NCI-H2196 (cell line): ENCODE measurements around the gene SCAPER.
"Not testable (repeated sequence)": the region's sequence is repeated elsewhere in the genome, so short reads cannot be mapped to it uniquely, and the experiment has no call there.

Source experiments
- DNase-seq: peaks from one replicate; lab custom pipeline; 2025; ENCODE audit not compliant: unreplicated experiment; lab: John Stamatoyannopoulos, UW

Gene SCAPER

DNA sequence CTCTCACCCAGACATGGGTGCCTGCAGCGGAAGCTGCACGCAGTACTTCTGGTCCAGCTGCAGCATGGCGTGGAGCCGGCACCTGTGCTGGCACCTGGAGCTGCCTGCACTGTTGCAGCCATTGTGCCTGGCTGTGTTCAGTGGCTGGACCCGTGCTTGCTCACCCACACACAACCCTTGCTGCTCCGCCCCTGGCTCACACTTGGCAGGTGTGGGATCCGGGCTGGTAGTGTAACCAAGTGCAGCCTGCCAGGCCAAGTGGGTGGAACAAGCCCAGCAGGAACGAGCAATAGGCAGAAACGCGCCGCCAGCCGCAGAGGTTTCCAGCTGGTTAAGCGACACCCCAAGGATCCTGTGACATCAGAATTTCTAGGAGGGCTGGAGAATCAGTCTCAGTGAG, 11.2 kb upstream of the SCAPER start:
- DNase-seq: no peak

DNA sequence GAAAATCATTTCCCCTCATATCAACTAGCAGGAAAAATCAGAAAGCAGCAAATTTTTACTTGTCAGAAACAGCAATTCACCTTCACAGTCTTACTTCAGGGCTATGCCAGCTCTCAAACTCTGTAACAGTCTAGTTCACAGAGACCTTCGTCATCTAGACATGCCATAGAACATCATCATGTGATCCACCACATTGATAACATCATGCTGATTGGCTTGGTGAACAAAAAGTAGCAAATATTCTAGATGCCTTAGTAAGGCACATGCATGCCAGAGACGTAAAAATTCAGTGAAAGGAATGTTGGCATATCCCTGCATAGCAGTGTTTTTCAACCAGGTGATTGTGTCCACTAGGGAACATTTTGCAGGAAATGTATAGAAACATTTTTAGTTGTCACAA, 8.6 kb upstream of the SCAPER start:
- DNase-seq: no peak

DNA sequence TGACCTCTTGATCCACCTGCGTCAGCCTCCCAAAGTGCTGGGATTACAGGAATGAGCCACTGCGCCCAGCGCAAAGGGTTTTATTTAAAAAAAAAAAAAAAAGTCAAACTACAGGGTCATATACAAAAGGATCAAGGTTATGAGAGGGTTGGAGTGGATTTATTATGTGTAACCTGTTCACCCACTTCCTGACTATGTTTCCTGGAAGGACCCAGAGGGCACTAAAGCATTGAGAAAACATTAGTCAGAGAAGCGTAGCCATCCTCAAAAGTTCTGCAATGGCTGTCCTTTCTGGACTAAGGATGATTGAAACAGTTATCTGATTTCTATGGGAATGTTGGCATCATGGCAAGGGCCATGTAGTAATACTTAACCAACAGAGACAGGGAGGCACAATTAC, 7.3 kb upstream of the SCAPER start:
- no peak for DNase-seq

DNA sequence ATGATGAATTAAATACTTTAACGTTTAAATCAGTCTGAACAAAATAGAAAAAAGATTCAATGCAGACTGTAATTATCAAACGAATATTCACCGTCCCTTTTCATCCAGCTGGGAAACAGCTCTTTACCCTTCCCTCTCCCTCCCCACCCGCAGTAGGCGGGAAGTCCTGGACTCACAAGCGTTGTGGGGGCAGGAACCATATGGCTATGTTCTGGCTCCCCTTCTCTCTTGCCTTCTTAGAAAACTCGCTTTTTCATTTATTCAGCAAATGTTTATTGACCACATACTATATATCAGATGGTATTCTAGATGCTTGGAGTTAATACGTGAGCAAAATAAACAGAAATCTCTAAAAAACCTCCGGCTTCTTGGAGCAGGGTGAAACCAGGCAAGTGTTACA, 715 bp upstream of the SCAPER start:
- DNase-seq: no peak

DNA sequence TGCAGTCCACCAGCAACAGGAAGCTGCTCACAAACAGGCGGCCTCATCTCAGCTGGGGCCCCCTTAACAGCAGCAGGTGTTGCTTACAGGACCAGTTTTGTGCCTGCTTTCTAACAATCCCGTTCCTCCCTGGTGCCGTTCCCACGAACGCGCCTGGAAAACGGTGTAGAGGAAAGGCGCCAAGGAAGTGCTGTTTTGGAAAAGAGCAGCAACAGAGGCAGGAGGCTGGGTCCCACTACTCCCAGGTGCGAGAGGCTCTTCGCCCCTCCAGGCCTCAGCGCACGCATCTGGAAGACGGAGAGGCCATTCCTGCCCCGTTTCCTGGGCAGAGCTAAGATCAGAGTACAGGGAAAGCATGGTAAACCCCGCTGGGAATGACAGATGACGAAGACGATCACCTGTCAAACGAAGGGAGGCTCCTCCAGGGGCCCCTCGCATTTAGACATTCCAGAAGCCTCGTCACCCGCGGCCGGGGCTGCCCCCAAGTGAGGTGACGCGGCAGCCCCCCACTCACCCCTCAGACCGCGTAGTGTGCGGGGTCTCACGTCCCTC, 603 bp downstream of the SCAPER start:
- no peak for DNase-seq

DNA sequence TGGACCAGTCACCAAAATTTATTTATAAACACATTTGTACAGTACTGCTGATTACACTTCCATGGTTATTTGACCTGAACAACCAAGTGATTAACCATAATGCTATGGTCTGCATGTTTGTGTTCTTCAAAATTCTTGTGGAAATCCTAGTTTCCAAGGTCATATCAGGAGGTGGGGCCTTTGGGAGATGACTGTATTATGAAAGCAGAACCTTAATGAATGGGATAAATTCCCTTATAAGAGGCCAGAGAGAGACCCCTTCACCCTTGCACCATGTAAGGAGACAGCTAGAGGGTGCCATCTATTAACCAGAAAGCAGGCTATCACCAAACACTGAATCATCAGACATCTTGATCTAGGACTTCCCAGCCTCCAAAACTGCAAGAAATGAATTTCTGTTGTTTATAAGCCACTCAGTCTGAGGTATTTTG, 1.9 kb downstream of the SCAPER start:
- DNase-seq: no peak

DNA sequence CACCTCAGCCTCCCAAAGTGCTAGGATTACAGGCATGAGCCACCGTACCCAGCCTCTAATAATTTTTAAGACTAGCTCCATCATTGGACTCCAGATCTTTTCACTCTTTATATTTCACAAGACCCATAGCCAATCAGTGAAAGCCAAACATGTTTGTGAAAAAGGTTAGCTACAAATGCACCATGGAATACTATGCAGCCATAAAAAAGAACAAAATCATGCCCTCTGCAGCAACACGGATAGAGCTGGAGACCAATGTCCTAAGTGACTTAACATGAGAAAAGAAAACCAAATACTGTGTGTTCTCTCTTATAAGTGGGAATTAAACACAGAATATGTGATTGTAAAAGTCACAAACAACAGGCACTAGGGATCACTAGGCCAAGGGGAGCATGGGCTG, 3.2 kb downstream of the SCAPER start:
- DNase-seq: no peak

DNA sequence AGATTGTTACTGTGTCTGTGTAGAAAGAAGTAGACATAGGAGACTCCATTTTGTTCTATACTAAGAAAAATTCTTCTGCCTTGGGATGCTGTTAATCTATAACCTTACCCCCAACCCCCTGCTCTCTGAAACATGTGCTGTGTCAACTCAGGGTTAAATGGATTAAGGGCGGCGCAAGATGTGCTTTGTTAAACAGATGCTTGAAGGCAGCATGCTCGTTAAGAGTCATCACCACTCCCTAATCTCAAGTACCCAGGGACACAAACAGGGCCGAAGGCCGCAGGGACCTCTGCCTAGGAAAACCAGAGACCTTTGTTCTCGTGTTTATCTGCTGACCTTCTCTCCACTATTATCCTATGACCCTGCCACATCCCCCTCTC, 5.2 kb downstream of the SCAPER start:
- not testable (repeated sequence) for DNase-seq

DNA sequence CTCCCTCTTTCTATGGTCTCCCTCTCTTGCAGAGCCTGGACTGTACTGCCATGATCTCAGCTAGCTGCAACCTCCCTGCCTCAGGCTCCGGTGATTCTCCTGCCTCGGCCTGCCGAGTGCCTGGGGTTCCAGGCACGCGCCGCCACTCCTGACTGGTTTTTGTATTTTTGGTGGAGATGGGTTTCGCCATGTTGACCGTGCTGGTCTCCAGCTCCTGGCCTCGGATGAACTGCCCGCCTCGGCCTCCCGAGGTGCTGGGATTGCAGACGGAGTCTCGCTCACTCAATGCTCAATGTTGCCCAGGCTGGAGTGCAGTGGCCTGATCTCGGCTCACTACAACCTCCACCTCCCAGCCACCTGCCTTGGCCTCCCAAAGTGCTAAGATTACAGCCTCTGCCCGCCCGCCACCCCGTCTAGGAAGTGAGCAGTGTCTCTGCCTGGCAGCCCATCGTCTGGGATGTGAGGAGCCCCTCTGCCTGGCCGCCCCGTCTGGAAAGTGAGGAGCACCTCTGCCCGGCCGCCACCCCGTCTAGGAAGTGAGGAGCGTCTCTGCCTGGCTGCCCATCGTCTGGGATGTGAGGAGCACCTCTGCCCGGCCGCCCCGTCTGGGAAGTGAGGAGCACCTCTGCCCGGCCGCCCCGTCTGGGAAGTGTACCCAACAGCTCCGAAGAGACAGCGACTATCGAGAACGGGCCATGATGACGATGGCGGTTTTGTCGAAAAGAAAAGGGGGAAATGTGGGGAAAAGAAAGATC, 5.8 kb downstream of the SCAPER start:
- not testable (repeated sequence) for DNase-seq

DNA sequence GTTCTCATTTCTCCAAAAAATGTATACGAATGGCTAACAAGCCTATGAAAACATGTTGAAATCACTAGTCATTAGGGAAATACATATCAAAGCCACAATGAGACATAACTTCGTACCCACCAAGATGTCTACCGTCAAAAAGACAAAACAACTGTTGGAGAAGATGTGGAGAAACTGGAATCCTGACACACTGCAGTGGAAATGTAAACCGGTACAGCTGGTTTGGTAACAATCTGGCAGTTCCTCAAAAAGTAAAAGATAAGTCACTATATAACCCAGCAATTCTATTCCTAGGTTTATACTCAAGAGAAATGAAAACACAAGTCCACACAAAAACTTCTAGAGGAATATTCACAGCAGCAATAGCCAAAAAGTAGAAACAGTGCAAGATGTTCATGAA, 7.0 kb downstream of the SCAPER start:
- no peak for DNase-seq

DNA sequence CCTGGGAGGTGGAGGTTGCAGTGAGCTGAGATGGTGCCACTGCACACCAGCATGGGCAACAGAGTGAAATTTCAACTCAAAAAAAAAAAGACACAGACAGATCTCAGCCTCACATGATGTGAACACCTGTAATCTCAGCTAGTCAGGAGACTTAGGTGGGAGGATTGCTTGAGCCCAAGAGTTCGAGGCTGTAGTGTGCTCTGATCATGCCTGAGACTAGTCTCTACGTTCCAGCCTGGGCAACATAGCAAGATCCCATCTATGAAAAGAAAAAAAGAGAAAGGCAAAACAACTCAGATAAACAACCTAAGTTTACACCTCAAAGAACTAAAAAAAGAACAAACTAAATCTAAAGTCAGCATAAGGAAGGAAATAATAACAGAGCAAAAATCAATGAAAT, 11.0 kb downstream of the SCAPER start:
- DNase-seq: no peak

DNA sequence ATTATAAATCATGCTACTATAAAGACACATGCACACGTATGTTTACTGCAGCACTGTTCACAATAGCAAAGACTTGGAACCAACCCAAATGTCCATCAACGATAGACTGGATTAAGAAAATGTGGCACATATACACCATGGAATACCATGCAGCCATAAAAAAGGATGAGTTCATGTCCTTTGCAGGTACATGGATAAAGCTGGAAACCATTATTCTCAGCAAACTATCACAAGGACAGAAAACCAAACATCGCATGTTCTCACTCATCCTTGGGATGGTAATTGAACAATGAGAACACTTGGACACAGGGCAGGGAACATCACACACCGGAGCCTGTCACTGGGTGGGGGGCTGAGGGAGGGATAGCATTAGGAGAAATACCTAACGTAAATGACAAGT, 12.3 kb downstream of the SCAPER start:
- DNase-seq: not testable (repeated sequence)

DNA sequence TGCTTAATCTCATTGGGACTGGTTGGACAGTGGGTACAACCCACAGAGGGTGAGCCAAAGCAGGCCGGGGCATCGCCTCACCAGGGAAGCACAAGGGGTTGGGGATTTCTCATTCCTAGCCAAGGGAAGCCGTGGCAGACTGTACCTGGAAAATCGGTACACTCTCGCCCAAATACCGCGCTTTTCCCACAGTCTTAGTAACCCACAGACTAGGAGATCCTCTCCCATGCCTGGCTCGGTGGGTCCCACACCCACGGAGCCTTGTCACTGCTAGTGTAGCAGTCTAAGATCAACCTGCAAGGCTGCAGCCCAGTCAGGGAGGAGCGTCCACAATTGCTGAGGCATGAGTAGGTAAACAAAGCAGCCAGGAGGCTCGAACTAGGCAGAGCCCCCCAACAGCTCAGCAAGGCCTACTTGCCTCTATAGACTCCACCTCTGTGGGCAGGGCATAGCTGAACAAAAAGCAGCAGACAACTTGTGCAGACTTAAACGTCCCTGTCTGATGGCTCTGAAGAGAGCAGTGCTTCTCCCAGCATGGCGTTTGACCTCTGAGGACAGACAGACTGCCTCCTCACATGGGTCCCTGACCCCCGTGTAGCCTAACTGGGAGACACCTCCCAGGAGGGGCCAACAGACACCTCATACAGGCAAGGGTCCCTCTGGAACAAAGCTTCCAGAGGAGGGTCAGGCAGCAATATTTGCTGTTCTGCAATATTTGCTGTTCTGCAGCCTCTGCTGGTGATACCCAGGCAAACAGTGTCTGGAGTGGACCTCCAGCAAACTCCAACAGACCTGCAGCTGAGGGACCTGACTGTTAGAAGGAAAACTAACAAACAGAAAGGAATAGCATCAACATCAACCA, 17.6 kb downstream of the SCAPER start:
- not testable (repeated sequence) for DNase-seq

DNA sequence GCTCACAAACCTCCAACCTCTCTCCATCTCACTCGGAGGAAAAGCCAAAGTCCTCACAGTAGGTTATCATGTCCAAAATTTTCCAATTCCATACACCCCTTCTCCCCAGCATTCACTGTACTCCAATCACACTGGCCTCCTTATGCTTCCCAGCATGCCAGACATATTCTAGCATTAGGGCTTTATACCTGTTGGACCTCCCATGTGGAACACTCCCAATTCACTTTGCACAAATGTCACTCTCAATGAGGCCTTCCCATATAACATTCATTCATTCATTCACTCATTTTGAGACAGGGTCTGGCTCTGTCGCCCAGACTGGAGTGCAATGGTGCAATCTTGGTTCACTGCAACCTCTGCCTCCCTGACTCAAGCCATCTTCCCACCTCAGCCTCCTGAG, 19.9 kb downstream of the SCAPER start:
- DNase-seq: no peak

DNA sequence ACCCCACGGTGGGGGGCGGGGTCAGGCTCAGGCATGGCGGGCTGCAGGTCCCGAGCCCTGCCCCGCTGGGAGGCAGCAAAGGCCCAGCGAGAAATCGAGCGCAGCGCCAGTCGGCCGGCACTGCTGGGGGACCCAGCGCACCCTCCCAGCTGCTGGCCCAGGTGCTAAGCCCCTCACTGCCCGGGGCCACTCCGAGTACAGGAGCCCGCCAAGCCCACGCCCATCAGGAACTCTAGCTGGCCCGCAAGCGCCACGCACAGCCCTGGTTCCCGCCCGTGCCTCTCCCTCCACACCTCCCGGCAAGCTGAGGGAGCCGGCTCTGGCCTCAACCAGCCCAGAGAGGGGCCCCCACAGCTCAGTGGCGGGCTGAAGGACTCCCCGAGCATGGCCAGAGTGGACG, 29.2 kb downstream of the SCAPER start:
- no peak for DNase-seq

DNA sequence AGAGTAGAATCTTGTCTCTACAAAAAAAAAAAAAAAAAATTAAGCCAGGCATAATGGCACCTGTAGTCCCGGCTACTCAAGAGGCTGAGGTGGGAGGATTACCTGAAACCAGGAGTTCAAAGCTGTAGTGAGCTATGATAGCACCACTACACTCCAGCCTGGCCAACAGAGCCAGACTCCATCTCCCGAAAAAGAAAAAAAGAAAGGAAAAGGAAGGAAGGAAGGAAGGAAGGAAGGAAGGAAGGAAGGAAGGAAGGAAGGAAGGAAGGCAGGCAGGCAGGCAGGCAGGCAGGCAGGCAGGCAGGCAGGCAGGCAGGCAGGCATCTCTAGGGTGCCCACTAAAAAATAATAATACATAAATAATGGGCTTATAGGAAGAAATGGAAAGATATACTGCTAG, 32.1 kb downstream of the SCAPER start:
- not testable (repeated sequence) for DNase-seq

DNA sequence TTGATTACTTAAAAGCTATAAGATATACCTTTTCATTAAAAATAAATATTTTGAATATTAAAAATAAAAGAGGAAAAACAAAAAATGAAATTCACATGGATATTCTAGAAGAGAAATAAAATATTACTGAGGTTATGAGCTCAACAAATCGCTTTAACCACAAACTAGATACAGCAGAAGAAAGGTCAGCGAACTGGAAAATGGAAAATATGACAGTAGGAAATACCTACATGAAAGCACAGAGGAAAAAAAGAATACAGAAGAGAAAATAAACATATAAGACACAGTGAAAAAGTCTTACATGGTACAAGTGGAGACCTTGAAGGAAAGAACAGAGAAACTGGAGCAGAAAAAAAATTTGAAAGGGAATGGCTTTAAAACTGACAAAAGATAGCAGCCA, 33.2 kb downstream of the SCAPER start:
- no peak for DNase-seq

DNA sequence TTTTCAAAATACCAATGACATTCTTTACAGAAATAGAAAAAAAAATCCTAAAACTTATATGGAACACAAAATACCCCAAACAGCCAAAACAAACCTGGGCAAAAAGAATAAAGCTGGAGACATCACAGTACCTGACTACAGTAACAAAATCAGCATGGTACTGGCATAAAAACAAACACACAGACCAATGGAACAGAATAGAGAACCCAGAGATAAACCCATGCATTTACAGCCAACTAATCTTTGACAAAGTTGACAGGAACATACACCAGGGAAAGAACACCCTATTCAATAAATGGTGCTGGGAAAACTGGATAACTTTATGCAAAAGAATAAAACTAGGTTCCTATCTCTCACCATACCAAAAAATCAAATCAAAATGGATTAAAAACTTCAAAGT, 36.4 kb downstream of the SCAPER start:
- DNase-seq: no peak

DNA sequence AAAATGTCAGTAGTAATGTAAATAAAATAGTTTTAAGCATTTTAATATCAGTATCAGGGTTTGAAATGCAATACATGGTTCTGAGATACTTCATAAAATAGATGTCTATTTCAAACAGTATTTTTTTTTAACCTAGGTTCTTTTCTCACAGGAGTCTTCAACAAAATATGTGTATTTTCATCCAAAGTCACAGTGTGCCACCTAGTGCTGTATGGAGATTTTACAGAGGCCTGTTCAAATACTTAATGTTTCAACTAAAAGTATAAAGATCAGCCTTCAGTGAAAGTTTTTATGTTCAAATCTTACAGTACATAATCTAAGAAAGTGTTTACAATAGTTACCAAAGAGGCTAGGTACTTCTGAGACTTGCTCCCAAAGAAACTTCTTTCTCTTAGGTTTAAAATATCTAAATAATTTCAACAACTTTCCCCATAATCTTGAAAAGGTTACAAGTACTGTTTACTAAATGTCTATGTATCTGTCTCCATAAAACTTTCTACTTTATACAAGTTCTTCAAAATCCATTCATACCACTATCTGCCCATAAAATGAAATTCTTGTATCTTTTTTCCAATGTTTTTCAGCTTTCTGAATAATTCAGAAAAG, 38.3 kb downstream of the SCAPER start:
- DNase-seq: peak; percentile 2

DNA sequence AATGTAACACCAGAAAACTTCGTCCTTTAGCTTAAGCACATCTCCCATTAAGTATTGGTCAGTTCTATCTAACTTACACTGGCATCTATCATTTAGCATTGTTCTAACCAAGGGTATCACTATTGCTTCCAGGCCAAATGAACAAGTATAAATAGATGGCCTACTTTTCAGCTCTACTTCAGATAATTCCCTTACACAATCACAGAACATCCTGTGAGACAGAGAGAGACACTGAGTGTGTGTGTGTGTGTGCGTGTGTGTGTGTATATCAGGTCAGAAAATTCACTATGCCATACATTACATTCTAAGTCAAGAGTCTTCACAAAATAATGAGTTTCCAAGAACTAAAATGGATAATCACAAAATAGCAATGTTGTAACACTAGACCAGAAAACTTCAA, 39.1 kb downstream of the SCAPER start:
- no peak for DNase-seq

DNA sequence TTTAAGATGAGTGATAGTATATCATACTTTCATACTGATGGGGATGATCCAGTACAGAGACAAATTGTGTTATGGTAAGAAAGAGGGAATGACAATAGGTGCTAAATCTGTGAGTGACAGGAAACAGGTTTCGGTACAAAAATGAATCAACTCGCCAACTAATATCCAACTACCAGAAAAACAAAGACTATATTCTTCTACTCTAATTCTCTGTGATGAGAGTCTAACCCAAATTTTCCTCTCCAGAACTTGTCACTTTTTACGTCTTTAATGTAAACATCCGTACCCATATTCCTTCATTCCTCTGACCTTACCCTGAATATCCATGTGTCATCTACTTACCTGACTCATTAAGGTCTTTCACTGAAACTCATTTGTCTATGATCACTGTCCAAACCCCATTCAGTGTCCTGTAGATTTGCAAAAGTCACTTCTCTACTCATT, 39.6 kb downstream of the SCAPER start:
- DNase-seq: no peak

DNA sequence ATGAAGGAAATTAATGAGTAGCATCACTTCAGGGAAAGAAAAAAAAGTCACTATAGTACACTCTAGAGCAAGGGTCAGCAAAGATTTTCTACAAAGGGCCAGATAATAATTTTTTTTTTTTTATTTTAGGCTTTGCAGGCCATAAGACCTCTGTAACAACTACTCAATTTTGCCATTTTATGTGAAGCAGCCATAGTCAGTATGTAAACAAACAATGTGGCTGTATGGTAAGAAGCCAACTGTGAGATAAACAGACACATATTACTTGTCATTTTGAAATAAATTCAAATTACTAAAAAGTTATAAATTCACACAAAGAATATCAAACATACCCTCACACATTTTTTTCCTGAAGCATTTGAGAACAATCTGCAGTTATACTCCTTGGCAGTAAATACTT, 40.6 kb downstream of the SCAPER start:
- DNase-seq: no peak
